Ovary (tissue), 9 donors: ENCODE data around the gene ITIH1. TPM values are rescaled to one million over a fixed set of nuclear protein-coding genes. Genes with fewer than 3 reads are reported as not detected.

Source experiments
- DNase-seq, 5 donors: peaks; one replicate each; pipeline ENCODE4 v3.0.0-alpha.2; 2019 to 2020
- H3K27ac ChIP-seq, 2 donors: fragments of 200-600 bp; one replicate each; pipeline versions ENCODE4 v1.5.1 to v1.8.0; 2019 to 2022
- H3K27me3 ChIP-seq: fragments of 200-600 bp; one replicate; pipeline ENCODE4 v1.8.0; 2022
- H3K36me3 ChIP-seq: fragments of 200-600 bp; sonication (generic); one replicate; pipeline ENCODE4 v1.5.1; 2019
- H3K4me1 ChIP-seq: one replicate; pipeline ENCODE4 v1.8.1; 2013; ENCODE audit warnings: mild to moderate bottlenecking, moderate library complexity; ENCODE audit not compliant: insufficient read depth
- H3K4me3 ChIP-seq: fragments of 200-600 bp; sonication (generic); one replicate; pipeline ENCODE4 v1.5.1; 2017
- H3K9me3 ChIP-seq, 2 donors: fragments of 200-600 bp in 1 of 2; sonication (generic) in 1 of 2; one replicate each; pipeline versions ENCODE4 v1.5.1 to v1.8.1; 2013 to 2019; ENCODE audit warnings: mild to moderate bottlenecking in 1 of 2, moderate library complexity in 1 of 2
- CTCF ChIP-seq, 3 donors: fragments of 450-650 bp in 2 of 3; fragments of 200-600 bp in 1 of 3; IDR thresholded peaks; one replicate each; pipeline versions ENCODE4 v1.5.1 to v1.8.0; 2016 to 2022; ENCODE audit warnings: antibody characterized with exemption in 3 of 3, mild to moderate bottlenecking in 1 of 3
- EP300 ChIP-seq: sonication (generic); formaldehyde crosslinking; IDR thresholded peaks from one replicate; pipeline ENCODE4 v1.6.1; 2017; ENCODE audit warnings: antibody characterized with exemption
- POLR2A ChIP-seq: fragments of 450-650 bp; IDR thresholded peaks from one replicate; pipeline ENCODE4 v1.6.1; 2017; ENCODE audit warnings: antibody characterized with exemption, mild to moderate bottlenecking, moderate library complexity
- WGBS, 3 donors: extraction: QIAGEN DNeasy Blood & Tissue Kit in 1 of 3; methylation state at CpG; one replicate each; pipeline versions ENCODE4 v1.1.5 to v1.1.7; 2013 to 2017; 5-methylcytosine and 5-hydroxymethylcytosine counted together
- intact Hi-C, 4 donors: fragments of 100-400 bp; cut with DNase I; formaldehyde crosslinking; loops; one replicate each; pipeline versions ENCODE4 v1.11.0 to v1.15.1; 2022 to 2023
- polyA plus RNA-seq, 2 donors: library from polyadenylated mRNA; stranded (reverse); fragments of 200-250 nt in 1 of 2; fragments of 350-450 nt in 1 of 2; fragmentation: Illumina TruSeq in 1 of 2; extraction: RNeasy Lipid Tissue Mini Kit (QIAGEN cat#74804) in 1 of 2; gene quantifications; one replicate each; pipeline ENCODE4 v1.2.3, GENCODE V29; 2013 to 2014
- total RNA-seq, 7 donors: library from RNA; depleted of rRNA in 2 of 7; stranded (reverse); fragments of >200 nt in 2 of 7; fragmentation: NEBNext Ultra II Directional in 3 of 7; extraction: Animal tissue kit (Norgen Biotek cat#: 25700) in 3 of 7; gene quantifications; one replicate each; pipeline versions ENCODE4 v1.1.0 to v1.2.4, GENCODE V29; 2016 to 2023
- donor health status: DM: no; HTN: no; CAD: no; lungs with moderate emphysema.
- donor health status: DM: no; HTN: no; CAD: no.
- donor health status: Bipolar disorder and iron deficiency.
- donor health status: DM: yes; HTN: yes; CAD: no.
- donor health status: DM: no; HTN: no; CAD: no.
- donor health status: DM: yes; HTN: yes; CAD: no.

Gene ITIH1
- total and polyA plus RNA-seq, 9 donors, result 0.42 to 0.79 (median 0.49) TPM; not detected in 5

- H3K27ac ChIP-seq, result no peak overlapping the region
- no peak for DNase-seq
- 92 to 98% (median 95%) methylated on average over 10 of the region's 10 CpGs for WGBS, 3 donors
- H3K9me3 ChIP-seq, result no peaks in the 10 kb centered on the region
- no peaks in the 10 kb centered on the region for H3K27me3 ChIP-seq
- H3K36me3 ChIP-seq, result no peaks in the 10 kb centered on the region
- no peaks in the 10 kb centered on the region for H3K4me1 ChIP-seq
- intact Hi-C loops, result no loop called here
- TF ChIP-seq CTCF (IDR thresholded peaks at IDR 0.05) (no peak), EP300 (no peak), POLR2A (no peak)
- H3K4me3 ChIP-seq, result no peak overlapping the region
Observed at GRCh38 chr3:52817221-52817620, 39.8 kb downstream of the ITIH1 start.

DNA sequence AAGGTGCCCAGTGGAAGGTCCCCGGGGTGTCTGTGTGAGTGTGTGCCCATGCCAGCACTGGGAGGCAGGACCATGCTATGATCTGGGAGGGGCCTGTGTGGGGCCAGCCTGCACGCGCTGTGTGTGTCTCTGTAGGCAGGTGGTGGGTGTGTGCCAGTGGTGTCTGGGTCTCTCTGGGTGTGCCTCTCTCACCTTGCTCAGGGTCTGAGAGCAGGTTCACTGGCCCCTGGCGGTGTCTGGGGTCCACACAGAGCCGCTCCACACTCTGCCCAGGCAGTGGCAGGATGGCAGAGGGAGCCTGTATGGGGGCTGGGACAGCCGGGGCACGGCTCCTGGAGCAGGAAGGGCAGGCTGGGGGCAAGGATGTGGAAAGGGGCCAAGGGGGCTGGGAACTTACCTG lies 40.5 kb downstream of the ITIH1 start:
- TF ChIP-seq EP300 (no peak), CTCF (IDR thresholded peaks at IDR 0.05) (no peak), POLR2A (no peak)
- no peak overlapping the region for H3K4me3 ChIP-seq
- no peak for DNase-seq
- no peaks in the 10 kb centered on the region for H3K27me3 ChIP-seq
- H3K4me1 ChIP-seq, result no peaks in the 10 kb centered on the region
- intact Hi-C loops, result no loop called here
- no peak overlapping the region for H3K27ac ChIP-seq
- H3K36me3 ChIP-seq, result no peaks in the 10 kb centered on the region
- WGBS, 3 donors, result 89 to 98% (median 94%) methylated on average over 7 of the region's 7 CpGs
- no peaks in the 10 kb centered on the region for H3K9me3 ChIP-seq

DNA sequence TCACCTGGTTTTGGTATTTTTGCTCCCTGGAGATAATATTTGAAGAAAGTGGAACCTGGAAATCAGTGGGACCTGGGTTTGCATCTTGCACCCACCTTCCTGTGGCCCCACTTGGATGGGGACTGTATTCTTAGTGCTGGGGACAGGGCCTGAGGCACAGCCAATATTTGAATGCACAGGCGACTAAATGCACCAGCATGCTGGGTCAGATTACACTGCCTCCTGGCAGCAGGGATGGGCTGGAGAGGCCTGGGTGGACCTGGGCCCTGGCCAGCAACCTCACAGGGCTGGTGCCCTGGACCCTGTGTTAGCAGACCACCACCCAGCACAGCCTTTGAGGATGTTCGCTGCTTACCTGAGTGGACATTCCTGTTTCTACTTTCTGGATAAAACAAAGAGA lies 42.5 kb downstream of the ITIH1 start:
- intact Hi-C loops, result no loop called here
- Histone ChIP-seq H3K27ac (no peak overlapping the region), H3K4me3 (no peak overlapping the region), H3K27me3 (no peaks in the 10 kb centered on the region), H3K4me1 (no peaks in the 10 kb centered on the region), H3K9me3 (no peaks in the 10 kb centered on the region), H3K36me3 (no peaks in the 10 kb centered on the region)
- TF ChIP-seq CTCF (IDR thresholded peaks at IDR 0.05), result no peak
- no peak for TF ChIP-seq POLR2A
- no peak for TF ChIP-seq EP300
- WGBS, 3 donors, result 83 to 88% (median 84%) methylated on average over 2 of the region's 2 CpGs
- no peak for DNase-seq

GRCh38 chr3:52820736-52821135 lies 43.3 kb downstream of the ITIH1 start:
- Histone ChIP-seq H3K9me3 (no peaks in the 10 kb centered on the region), H3K27ac (no peak overlapping the region), H3K36me3 (no peaks in the 10 kb centered on the region), H3K4me3 (no peak overlapping the region), H3K27me3 (no peaks in the 10 kb centered on the region), H3K4me1 (no peaks in the 10 kb centered on the region)
- TF ChIP-seq CTCF (IDR thresholded peaks at IDR 0.05) (no peak), POLR2A (no peak), EP300 (no peak)
- 57 to 63% (median 57%) methylated on average over 11 of the region's 11 CpGs for WGBS, 3 donors
- no peak for DNase-seq
- intact Hi-C loops, result no loop called here

DNA sequence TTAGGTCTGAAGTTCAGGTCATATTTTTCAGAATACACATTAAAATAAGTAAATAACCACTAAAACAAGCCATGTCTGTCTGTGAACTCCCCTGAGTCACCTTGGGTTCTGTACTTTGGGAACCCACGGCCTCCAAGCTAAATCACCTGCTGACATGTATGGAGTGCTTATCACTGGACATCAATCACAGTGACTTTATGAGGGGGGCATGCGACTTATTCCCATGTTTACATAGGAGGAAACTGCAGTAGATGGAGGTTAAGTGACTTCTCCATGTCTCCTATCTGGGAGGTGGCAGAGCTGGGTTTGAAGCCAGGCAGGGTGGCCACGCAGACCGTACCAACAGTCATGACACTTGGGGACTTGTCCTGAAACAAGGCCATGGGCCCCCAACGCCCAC lies 45.0 kb downstream of the ITIH1 start:
- no peak overlapping the region for H3K27ac ChIP-seq
- no peaks in the 10 kb centered on the region for H3K4me1 ChIP-seq
- no peaks in the 10 kb centered on the region for H3K36me3 ChIP-seq
- no peak for DNase-seq
- no peak overlapping the region for H3K4me3 ChIP-seq
- WGBS, 3 donors, result 92 to 95% (median 94%) methylated on average over 5 of the region's 5 CpGs
- TF ChIP-seq CTCF (IDR thresholded peaks at IDR 0.05) (no peak), EP300 (no peak), POLR2A (no peak)
- no peaks in the 10 kb centered on the region for H3K27me3 ChIP-seq
- no peaks in the 10 kb centered on the region for H3K9me3 ChIP-seq
- intact Hi-C loops, result no loop called here
